Pancreas (tissue), 10 donors: ENCODE results near the gene MYRF. TPM values are rescaled to one million over a fixed set of nuclear protein-coding genes. Genes with fewer than 3 reads are reported as not detected.
A peak's percentile ranks its signal among the peaks of the same experiment; 100 is the strongest.

Experiments
- ATAC-seq, 4 donors: fragments of 200-7000 bp; cut with Tn5 transposase; one replicate each; pipeline versions ENCODE4 v1.8.0 to v1.9.1; 2020; ENCODE audit warnings: mild to moderate bottlenecking in 4 of 4, moderate library complexity in 4 of 4
- DNase-seq, 6 donors: peaks; one replicate each; pipeline ENCODE4 v3.0.0-alpha.2; 2020
- FAIRE-seq: peaks from 2 replicates; lab custom pipeline; 2012; peaks lifted over from hg19 to GRCh38; lab: Jason Lieb, UNC
- H3K27ac ChIP-seq, 4 donors: fragments of 200-600 bp; sonication (generic); 1 replicate in 3 of 4; 2 replicates in 1 of 4; pipeline versions ENCODE4 v1.5.0 to v1.8.0; 2020
- H3K27me3 ChIP-seq, 4 donors: fragments of 200-600 bp; one replicate each; pipeline ENCODE4 v1.8.0; 2021
- H3K36me3 ChIP-seq, 3 donors: fragments of 200-600 bp; sonication (generic) in 1 of 3; one replicate each; pipeline versions ENCODE4 v1.5.0 to v1.8.0; 2020 to 2021
- H3K4me1 ChIP-seq, 3 donors: fragments of 200-600 bp; one replicate each; pipeline ENCODE4 v1.8.0; 2021
- H3K4me3 ChIP-seq, 4 donors: fragments of 200-600 bp; sonication (generic) in 2 of 4; one replicate each; pipeline versions ENCODE4 v1.5.0 to v1.8.0; 2020 to 2021
- H3K9me3 ChIP-seq, 4 donors: fragments of 200-600 bp; one replicate each; pipeline ENCODE4 v1.8.0; 2021
- WGBS, 2 donors: extraction: QIAGEN DNeasy Blood & Tissue Kit; methylation state at CpG; one replicate each; pipeline ENCODE4 v1.1.7; 2013; 5-methylcytosine and 5-hydroxymethylcytosine counted together
- intact Hi-C, 3 donors: fragments of 100-400 bp; cut with DNase I; formaldehyde crosslinking; loops; one replicate each; pipeline versions ENCODE4 v1.11.1 to v1.14.2; 2022
- polyA plus RNA-seq, 2 donors: library from polyadenylated mRNA; stranded (reverse); fragments of 200-250 nt; gene quantifications; one replicate each; pipeline ENCODE4 v1.2.3, GENCODE V29; 2013
- total RNA-seq, 6 donors: library from RNA; stranded (reverse); fragmentation: NEBNext Ultra II Directional in 4 of 6; extraction: Animal tissue kit (Norgen Biotek cat#: 25700) in 4 of 6; gene quantifications; one replicate each; pipeline versions ENCODE4 v1.2.1 to v1.2.4, GENCODE V29; 2021 to 2023
- TF ChIP-seq, protein P1 (sequence below), 4 donors: fragments of 200-600 bp; sonication (generic) in 3 of 4; IDR thresholded peaks; one replicate each; pipeline versions ENCODE4 v1.5.0 to v1.8.0; 2021; ENCODE audit warnings: antibody characterized with exemption in 4 of 4
- donor health status: healthy with polysubstance abuse.
- donor health status: DM: no; HTN: no; CAD: no; lungs with moderate emphysema.
- donor health status: DM: no; HTN: no; CAD: no.
- donor health status: control.
- donor health status: control.
- donor health status: Bipolar disorder and iron deficiency.
- donor health status: DM: yes; HTN: yes; CAD: no.
- donor health status: DM: no; HTN: no; CAD: no.
- donor health status: DM: no; HTN: no; CAD: no.
- donor health status: DM: yes; HTN: yes; CAD: no.

Gene MYRF
- total and polyA plus RNA-seq, 8 donors: 19.1 to 69.3 (median 30.2) TPM

DNA sequence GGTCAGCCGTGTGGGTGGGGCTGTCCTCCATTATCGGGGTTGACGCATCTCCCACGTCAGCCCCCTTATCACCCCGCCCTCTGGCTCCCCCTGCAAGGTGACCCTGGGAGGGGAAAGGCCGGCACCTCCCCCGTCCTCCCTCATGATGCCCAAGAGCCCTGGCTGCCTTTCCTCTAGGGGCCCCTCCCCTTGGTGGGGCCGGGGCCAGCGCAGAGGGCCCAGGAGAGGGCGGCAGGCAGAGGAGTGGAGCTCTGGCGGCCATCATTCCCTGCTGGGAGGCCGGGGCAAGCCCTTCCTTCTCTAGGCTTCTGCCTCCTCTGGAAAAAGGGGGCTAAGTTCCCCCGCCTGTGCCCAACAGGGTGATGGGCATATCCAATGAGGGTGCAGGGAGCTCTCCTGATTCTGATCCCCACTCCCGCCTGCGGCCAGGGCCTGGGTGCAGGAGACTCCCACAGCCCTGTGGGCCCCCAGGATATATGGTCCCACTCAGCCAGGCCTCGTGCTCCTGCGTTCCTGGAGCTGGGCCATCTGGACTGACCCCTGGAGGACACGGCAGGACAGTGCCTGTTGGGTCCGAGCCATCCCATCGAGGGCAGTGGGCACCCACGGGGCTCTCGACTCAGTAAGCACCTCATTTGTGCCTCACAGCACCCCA lies 12.3 kb downstream of the MYRF start:
- intact Hi-C loops: no loop called here
- WGBS, 2 donors: 51 to 58% methylated on average over 18 to 22 of the region's 22 CpGs
- peaks cover 12 to 26% (median 19%) of the 10 kb centered on the region in 3 donors for H3K4me1 ChIP-seq
- no peak overlapping the region for H3K27ac ChIP-seq
- ATAC-seq: peak in 2 of 4 donors; percentile 4 to 22
- TF ChIP-seq, protein P1, sequence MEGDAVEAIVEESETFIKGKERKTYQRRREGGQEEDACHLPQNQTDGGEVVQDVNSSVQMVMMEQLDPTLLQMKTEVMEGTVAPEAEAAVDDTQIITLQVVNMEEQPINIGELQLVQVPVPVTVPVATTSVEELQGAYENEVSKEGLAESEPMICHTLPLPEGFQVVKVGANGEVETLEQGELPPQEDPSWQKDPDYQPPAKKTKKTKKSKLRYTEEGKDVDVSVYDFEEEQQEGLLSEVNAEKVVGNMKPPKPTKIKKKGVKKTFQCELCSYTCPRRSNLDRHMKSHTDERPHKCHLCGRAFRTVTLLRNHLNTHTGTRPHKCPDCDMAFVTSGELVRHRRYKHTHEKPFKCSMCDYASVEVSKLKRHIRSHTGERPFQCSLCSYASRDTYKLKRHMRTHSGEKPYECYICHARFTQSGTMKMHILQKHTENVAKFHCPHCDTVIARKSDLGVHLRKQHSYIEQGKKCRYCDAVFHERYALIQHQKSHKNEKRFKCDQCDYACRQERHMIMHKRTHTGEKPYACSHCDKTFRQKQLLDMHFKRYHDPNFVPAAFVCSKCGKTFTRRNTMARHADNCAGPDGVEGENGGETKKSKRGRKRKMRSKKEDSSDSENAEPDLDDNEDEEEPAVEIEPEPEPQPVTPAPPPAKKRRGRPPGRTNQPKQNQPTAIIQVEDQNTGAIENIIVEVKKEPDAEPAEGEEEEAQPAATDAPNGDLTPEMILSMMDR (IDR thresholded peaks at IDR 0.05): no peak
- no peaks in the 10 kb centered on the region for H3K9me3 ChIP-seq
- no peak for FAIRE-seq
- no peaks in the 10 kb centered on the region for H3K27me3 ChIP-seq
- no peak for DNase-seq
- no peaks in the 10 kb centered on the region for H3K36me3 ChIP-seq
- no peak overlapping the region for H3K4me3 ChIP-seq

DNA sequence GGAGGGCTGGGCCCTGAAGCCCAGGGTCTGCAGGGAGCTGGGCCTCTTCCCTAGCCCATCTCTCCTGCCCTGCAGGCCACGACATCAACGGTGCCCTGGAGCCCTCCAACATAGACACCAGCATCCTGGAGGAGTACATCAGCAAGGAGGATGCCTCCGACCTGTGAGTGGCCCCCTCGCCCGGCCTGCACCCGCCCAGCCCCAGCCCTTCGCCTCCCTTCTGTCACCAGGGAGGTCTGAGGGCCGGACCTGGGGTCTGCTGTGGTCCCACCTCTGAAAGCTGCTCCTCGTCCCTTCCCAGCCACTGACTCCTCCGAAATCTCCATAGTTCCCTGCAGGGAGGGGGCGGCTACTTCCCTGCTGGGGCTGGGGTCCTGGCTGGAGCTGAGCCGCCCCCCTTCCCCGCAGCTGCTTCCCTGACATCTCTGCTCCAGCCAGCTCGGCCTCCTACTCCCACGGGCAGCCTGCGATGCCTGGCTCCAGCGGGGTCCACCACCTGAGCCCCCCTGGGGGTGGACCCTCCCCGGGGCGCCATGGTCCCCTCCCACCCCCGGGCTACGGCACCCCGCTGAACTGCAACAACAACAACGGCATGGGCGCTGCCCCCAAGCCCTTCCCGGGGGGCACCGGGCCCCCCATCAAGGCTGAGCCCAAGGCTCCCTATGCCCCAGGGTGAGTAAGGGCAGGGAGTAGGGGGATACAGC lies 13.3 kb downstream of the MYRF start:
- H3K36me3 ChIP-seq: no peaks in the 10 kb centered on the region
- no peak overlapping the region for H3K4me3 ChIP-seq
- ATAC-seq (no peak), DNase-seq (peak in 1 of 6 donors; percentile 54), FAIRE-seq (no peak)
- H3K27me3 ChIP-seq: no peaks in the 10 kb centered on the region
- H3K9me3 ChIP-seq: no peaks in the 10 kb centered on the region
- 89 to 91% methylated on average over 26 of the region's 26 CpGs for WGBS, 2 donors
- TF ChIP-seq, protein P1 (IDR thresholded peaks at IDR 0.05): no peak
- H3K4me1 ChIP-seq: peaks cover 12 to 26% (median 20%) of the 10 kb centered on the region in 3 donors
- intact Hi-C loops: no loop called here
- H3K27ac ChIP-seq: no peak overlapping the region

DNA sequence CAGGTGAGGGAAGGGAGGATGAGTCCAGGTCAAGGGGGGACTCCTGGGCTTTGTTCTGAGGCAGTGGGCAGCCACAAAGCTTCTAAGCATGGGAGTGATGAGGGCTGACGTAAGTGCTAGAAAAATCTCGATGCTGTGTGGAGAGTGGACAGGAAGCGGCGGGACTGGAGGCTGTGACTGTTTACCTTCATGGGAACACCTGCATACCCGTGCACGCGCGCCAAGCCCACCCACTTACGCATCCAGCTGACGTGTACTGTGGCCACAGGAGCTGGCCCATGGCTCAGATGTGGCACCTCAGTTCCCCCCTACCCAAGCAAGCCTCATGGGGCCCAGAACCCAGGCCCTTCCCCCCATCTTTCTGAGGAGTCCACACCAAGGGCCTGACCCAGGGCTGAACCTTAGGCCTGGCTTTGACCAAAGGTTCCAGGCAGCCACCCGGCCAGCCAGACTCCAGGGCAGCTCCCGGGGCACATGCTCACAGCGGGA lies 14.0 kb downstream of the MYRF start:
- Histone ChIP-seq H3K4me3 (no peak overlapping the region), H3K9me3 (no peaks in the 10 kb centered on the region), H3K4me1 (peaks cover 12 to 26% (median 20%) of the 10 kb centered on the region in 3 donors), H3K36me3 (no peaks in the 10 kb centered on the region), H3K27me3 (no peaks in the 10 kb centered on the region), H3K27ac (no peak overlapping the region)
- ATAC-seq (no peak), DNase-seq (peak in 1 of 6 donors; percentile 64), FAIRE-seq (no peak)
- intact Hi-C loops: no loop called here
- TF ChIP-seq, protein P1 (IDR thresholded peaks at IDR 0.05): no peak
- 81 to 82% methylated on average over 10 to 13 of the region's 13 CpGs for WGBS, 2 donors

DNA sequence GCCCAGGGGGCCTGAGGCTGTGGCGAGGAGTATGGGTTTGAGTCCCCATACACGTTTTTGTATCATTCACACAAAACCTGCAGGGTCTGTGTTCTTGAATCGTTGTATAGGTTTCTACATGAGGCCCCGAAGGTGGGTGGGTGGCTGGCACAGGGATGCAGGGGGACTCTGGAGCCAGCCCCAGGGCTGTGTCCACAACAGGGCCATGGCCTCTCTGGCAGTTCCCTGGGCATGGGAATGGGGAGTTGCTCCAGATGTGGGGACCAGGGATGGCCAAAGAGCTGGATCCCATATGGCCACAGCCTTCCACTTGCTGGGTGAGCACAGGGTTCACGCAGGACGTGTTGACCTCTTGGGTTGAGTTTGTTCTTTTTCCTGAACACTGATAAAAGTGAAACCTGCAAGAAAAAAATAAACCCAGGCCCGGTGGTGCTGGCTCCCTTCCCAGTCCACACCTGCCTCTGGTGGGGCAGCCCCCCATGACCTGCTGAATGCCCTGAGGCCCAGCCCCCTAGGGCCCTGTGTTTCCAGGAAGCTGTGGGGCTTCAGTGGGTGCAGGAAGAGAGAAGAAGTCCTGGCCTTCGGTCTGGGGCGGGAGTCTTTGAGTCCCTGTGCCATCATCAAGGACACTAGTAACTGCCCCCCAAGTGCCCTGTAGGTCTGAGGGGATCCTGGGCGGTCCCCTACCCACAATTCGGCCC lies 16.1 kb downstream of the MYRF start:
- Histone ChIP-seq H3K27me3 (no peaks in the 10 kb centered on the region), H3K9me3 (no peaks in the 10 kb centered on the region), H3K4me3 (no peak overlapping the region), H3K4me1 (peaks cover 15 to 28% (median 28%) of the 10 kb centered on the region in 3 donors), H3K36me3 (no peaks in the 10 kb centered on the region), H3K27ac (peak overlapping the region; percentile 59 to 73 (median 66))
- TF ChIP-seq, protein P1 (IDR thresholded peaks at IDR 0.05): no peak
- 44 to 48% methylated on average over 11 of the region's 11 CpGs for WGBS, 2 donors
- ATAC-seq (peak; percentile 4 to 60 (median 26)), FAIRE-seq (no peak), DNase-seq (peak in 1 of 6 donors; percentile 61)
- intact Hi-C loops: no loop called here
